HG03045 (cell line): Measurements from ENCODE around the gene CEPT1.

ENCODE experiments used
- ATAC-seq: cut with Tn5 transposase; IDR thresholded peaks from one replicate; pipeline ENCODE4 v1.9.1; 2021; ENCODE audit warnings: mild to moderate bottlenecking, moderate library complexity; ENCODE audit not compliant: unreplicated experiment

Gene CEPT1

GRCh38 chr1:111145963-111146768, 6.1 kb downstream of the CEPT1 start:
- ATAC-seq = no peak

- no peak for ATAC-seq
These were observed 7.9 kb downstream of the CEPT1 start for GRCh38 chr1:111147948-111148347.

DNA sequence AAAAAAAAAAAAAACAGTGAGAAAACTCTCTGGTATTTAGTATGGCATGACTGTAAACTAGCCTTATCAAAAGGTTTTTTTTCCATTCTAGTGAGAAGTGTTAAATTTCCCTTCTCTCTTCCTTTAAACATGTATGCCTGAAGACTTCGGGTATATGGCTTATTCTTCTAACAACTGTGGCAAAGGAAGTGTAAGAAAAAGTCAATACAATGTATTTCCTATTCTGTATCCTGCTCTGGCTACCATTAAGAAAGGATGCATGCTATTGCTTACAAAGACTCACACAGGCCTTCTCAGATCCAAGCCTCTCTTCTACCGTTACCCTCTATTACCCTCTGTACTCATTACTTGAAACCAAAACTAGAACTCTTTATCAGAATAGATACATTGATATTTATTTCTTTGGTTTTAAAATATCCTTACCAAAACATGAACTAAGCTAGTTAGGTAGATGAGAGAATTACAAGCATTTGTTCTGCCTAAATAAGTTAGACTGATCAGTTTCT, 8.4 kb downstream of the CEPT1 start:
- ATAC-seq = no peak

DNA sequence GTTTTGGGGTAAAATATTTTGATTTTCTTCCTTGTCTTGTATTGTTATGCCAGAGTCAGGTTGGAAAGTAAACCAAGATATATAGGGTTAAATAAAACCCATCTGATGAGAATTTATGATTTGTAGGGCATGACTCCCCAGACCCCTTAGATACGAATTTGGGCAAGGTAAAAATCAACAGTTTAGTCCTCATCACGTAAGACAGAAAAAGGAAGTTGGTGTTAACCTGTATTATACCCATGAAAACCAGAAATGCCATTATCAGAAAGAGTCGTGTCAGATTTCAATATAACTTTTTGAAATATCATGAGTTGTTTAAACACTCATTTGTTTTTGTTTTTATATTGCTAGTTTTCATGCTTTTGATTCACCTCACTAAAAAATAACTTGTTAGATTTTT, 11.8 kb downstream of the CEPT1 start:
- no peak for ATAC-seq

GRCh38 chr1:111154021-111154999, 14.3 kb downstream of the CEPT1 start:
- no peak for ATAC-seq

DNA sequence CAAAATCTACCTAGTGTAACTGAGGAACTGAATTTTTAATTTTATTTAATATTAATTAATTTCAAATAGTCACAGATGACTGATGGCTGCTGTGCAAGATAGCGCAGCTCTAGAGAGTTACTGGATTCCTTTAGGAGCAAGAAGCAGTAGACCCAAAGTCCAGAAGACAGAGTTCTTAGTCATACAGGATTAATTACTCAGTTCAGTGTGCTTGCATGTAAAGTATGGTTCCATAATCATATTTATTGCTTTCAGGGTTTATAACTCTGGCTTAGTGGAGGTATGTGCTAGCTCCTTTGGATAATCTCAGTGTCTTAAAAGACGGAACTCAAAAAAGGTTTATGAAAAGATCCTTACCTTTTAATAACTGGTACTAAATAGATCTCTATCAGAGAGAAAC, 17.4 kb downstream of the CEPT1 start:
- no peak for ATAC-seq

GRCh38 chr1:111161843-111162487, 21.9 kb downstream of the CEPT1 start:
- no peak for ATAC-seq

DNA sequence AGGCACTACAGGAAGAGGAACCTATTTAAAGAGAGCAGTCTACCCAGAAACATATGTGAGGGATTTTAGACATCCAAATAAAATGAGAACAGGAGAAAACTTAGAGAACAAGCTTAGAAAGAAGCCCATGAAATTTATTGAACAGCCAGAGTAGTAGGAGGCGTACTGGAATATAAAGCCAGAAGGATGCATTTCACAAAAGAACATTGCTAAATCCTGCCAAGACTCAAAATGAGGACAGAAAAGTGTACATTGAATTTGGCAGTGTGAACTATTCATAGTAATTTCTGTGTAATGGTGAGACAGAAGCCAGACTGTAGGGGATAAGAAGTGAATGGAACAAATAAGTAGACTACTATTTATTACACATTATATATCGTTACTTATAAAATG, 22.5 kb downstream of the CEPT1 start:
- ATAC-seq = no peak

DNA sequence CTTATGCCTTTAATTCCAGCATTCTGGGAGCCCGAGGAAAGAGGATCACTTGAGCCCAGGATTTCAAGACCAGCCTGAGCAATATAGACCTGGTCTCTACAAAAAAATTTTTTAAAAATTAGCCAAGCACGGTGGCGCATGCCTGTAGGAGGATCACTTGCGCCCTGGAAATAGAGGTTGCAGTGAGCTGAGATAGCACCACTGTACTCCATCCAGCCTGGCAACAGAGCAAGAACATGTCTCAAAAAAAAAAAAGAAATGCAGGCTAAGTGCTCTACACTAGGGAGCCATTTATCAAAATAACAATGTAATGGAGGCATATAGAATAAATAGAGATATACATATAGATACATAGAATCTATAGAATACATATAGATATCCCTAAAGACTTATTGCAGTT, 23.3 kb downstream of the CEPT1 start:
- no peak for ATAC-seq

GRCh38 chr1:111164151-111164550, 24.1 kb downstream of the CEPT1 start:
- no peak for ATAC-seq

- ATAC-seq = no peak
These were observed 32.4 kb downstream of the CEPT1 start for GRCh38 chr1:111172463-111172862.

DNA sequence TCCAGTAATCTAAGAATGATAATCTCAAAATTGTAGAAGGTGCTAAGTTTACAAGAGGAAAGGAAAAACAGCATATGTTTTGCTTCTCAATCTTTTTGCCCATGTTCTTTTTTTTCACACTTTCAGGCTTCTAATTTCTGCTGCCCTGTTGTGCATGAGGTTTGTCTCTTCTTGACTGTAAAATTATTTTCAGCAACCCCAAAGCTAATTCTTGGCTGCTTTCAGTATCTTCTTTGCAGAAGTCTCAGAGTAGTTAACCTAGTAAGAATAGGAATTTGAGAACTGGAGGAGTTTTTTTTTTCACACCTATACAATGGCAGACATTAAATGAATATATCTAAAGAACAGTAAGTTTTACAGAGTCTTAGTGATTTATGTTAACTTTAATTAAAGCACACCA, 34.0 kb downstream of the CEPT1 start:
- no peak for ATAC-seq

GRCh38 chr1:111175349-111175748, 35.3 kb downstream of the CEPT1 start:
- ATAC-seq = no peak

- no peak for ATAC-seq
These were observed 36.7 kb downstream of the CEPT1 start for GRCh38 chr1:111176678-111177077.

- ATAC-seq = no peak
These were observed 40.0 kb downstream of the CEPT1 start for GRCh38 chr1:111179968-111180533.

- ATAC-seq = no peak
These were observed 42.0 kb downstream of the CEPT1 start for GRCh38 chr1:111182052-111182451.

- ATAC-seq = no peak
These were observed 43.5 kb downstream of the CEPT1 start for GRCh38 chr1:111183308-111184069.

DNA sequence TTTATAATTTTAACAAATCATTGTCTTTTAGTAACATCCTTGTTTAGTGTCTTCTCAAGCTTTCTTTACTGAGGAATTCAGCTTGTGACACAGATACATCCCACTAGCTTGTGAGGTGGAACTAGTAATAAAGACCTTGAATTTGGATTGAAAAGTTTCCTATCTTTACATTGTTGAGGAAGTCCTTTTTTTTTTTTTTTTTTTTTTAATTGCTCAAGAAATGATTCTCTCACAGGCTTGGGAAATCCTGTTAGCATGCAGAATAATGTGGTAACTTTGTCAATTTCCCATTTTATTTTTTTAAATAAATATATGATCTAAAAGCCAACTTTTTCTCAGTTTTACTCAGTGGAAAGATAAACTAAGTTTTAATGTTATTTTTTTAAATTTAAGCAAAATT, 44.6 kb downstream of the CEPT1 start:
- no peak for ATAC-seq

DNA sequence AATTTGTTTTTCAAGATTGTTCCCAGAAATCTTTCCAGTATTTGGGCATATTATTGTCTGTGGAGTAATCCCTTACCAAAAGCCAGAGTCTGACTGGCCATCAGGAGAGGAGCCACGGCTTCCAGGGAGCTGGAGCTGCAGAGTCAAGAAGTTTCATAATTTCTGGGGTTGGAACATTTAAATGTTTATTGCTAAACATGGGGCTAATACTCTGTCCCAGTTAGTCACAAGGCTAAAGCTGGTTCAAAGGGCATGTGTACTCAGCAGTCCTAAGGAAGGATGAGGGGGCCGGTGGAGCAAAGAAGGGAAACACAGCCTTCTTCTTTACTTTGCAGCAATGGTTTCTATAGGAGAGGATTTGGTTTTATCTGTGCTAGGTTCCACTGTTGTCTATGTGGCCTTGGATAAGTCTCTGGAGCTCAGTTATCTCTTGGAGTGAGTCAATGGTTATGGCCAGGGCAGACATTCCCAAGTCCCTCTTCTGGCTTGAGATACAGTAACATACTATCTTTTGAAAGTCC, 51.0 kb downstream of the CEPT1 start:
- ATAC-seq = no peak

DNA sequence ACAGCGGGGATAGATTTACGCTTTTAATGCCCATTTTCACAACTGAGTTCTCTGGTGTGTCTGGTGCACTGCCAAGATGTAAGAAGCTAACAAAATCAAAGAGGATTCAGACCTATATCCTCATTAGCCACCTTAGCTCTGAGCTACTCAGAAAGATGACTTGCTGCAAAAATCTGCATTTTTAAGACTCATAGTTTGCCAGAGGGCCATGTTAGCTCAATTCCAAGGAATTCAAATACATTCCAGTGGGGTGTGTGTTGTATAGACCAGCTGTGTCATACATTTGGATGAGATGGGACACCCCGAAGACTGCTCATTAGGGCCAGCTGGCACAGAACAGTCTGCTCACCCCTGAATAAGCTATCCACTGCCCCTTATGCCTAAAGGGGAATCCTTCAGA, 51.5 kb downstream of the CEPT1 start:
- no peak for ATAC-seq
